H9 (cell line): ENCODE results near the gene CTU1. TPM values are rescaled to one million over a fixed set of nuclear protein-coding genes. Genes with fewer than 3 reads are reported as not detected.

Source experiments
- DNase-seq: peaks from one replicate; pipeline ENCODE4 v3.0.0-alpha.2; 2017
- H2AFZ ChIP-seq: one replicate; pipeline ENCODE4 v1.6.1; 2013; ENCODE audit warnings: mild to moderate bottlenecking, low read length, control low read depth, moderate library complexity
- H2AK5ac ChIP-seq: 2 replicates; pipeline ENCODE4 v1.6.1; 2013; ENCODE audit warnings: low read length, control low read depth, mixed read lengths; ENCODE audit not compliant: insufficient read length
- H2BK120ac ChIP-seq: one replicate; pipeline ENCODE4 v1.6.1; 2013; ENCODE audit warnings: low read depth, mild to moderate bottlenecking, low read length, control low read depth, inconsistent platforms; ENCODE audit not compliant: poor library complexity, severe bottlenecking
- H2BK12ac ChIP-seq: 2 replicates; pipeline ENCODE4 v1.6.1; 2013; ENCODE audit warnings: low read length, control low read depth, mixed read lengths, low read depth; ENCODE audit not compliant: insufficient read length
- H2BK15ac ChIP-seq: 2 replicates; pipeline ENCODE4 v1.6.1; 2013; ENCODE audit warnings: low read depth, low read length, control low read depth
- H2BK20ac ChIP-seq: one replicate; pipeline ENCODE4 v1.6.1; 2013; ENCODE audit warnings: low read depth, mild to moderate bottlenecking, low read length, control low read depth, inconsistent platforms; ENCODE audit not compliant: poor library complexity, severe bottlenecking
- H2BK5ac ChIP-seq: 2 replicates; pipeline ENCODE4 v1.6.1; 2013; ENCODE audit warnings: low read length, control low read depth, mixed read lengths; ENCODE audit not compliant: insufficient read length
- H3K14ac ChIP-seq: 2 replicates; pipeline ENCODE4 v1.6.1; 2013; ENCODE audit warnings: low read length, control low read depth; ENCODE audit not compliant: insufficient read depth
- H3K18ac ChIP-seq: 2 replicates; pipeline ENCODE4 v1.6.1; 2013; ENCODE audit warnings: low read depth, mild to moderate bottlenecking, mixed read lengths, low read length, control low read depth; ENCODE audit not compliant: insufficient read length
- H3K23ac ChIP-seq: 2 replicates; pipeline ENCODE4 v1.6.1; 2013; ENCODE audit warnings: low read length, control low read depth, mixed read lengths, low read depth; ENCODE audit not compliant: insufficient read length
- H3K23me2 ChIP-seq: 2 replicates; pipeline ENCODE4 v1.6.1; 2013; ENCODE audit warnings: low read depth, mild to moderate bottlenecking, mixed read lengths, low read length, control low read depth; ENCODE audit not compliant: insufficient read length, poor library complexity, severe bottlenecking
- H3K27ac ChIP-seq: 2 replicates; pipeline ENCODE4 v1.5.1; 2013; ENCODE audit warnings: low read length, control low read depth, mixed read lengths, low read depth; ENCODE audit not compliant: insufficient read length
- H3K27me3 ChIP-seq: 2 replicates; pipeline ENCODE4 v1.6.1; 2013; ENCODE audit warnings: low read length, control low read depth, inconsistent platforms; ENCODE audit not compliant: insufficient read depth
- H3K4ac ChIP-seq: 2 replicates; pipeline ENCODE4 v1.6.1; 2013; ENCODE audit warnings: low read depth, mild to moderate bottlenecking, control low read depth, inconsistent platforms, low read length, moderate library complexity
- H3K4me1 ChIP-seq: 2 replicates; pipeline ENCODE4 v1.6.1; 2013; ENCODE audit warnings: low read length, control low read depth, inconsistent platforms; ENCODE audit not compliant: insufficient read depth
- H3K4me2 ChIP-seq: 2 replicates; pipeline ENCODE4 v1.6.1; 2013; ENCODE audit warnings: low read length, control low read depth, mixed read lengths; ENCODE audit not compliant: insufficient read length, insufficient read depth
- H3K56ac ChIP-seq: 2 replicates; pipeline ENCODE4 v1.6.1; 2013; ENCODE audit warnings: low read depth, mild to moderate bottlenecking, mixed read lengths, low read length, control low read depth; ENCODE audit not compliant: insufficient read length
- H3K79me1 ChIP-seq: 2 replicates; pipeline ENCODE4 v1.6.1; 2013; ENCODE audit warnings: low read depth, mild to moderate bottlenecking, moderate library complexity, low read length, control low read depth, inconsistent platforms; ENCODE audit not compliant: insufficient read depth, poor library complexity, severe bottlenecking
- H3K79me2 ChIP-seq: 2 replicates; pipeline ENCODE4 v1.6.1; 2013; ENCODE audit warnings: low read length, control low read depth, inconsistent platforms; ENCODE audit not compliant: insufficient read depth
- H3K9ac ChIP-seq: 2 replicates; pipeline ENCODE4 v1.6.1; 2013; ENCODE audit warnings: low read length, control low read depth, mixed read lengths; ENCODE audit not compliant: insufficient read length; ENCODE audit errors: extremely low read depth
- H3K9me3 ChIP-seq: one replicate; pipeline ENCODE4 v1.6.1; 2013; ENCODE audit warnings: low read depth, low read length, inconsistent platforms; ENCODE audit not compliant: control insufficient read depth
- H3T11ph ChIP-seq: one replicate; pipeline ENCODE4 v1.6.1; 2013; ENCODE audit warnings: mild to moderate bottlenecking, low read length, control low read depth, inconsistent platforms
- H4K20me1 ChIP-seq: one replicate; pipeline ENCODE4 v1.6.1; 2013; ENCODE audit not compliant: control insufficient read depth, insufficient read length, insufficient read depth
- H4K5ac ChIP-seq: 2 replicates; pipeline ENCODE4 v1.6.1; 2013; ENCODE audit warnings: low read depth, mild to moderate bottlenecking, mixed read lengths, low read length, control low read depth; ENCODE audit not compliant: insufficient read length
- H4K8ac ChIP-seq: replicated peaks from 2 replicates; pipeline ENCODE4 v1.6.1; 2013; ENCODE audit warnings: low read length, control low read depth, mixed read lengths, low read depth; ENCODE audit not compliant: insufficient read length
- H4K91ac ChIP-seq: 2 replicates; pipeline ENCODE4 v1.6.1; 2013; ENCODE audit warnings: low read depth, mild to moderate bottlenecking, moderate library complexity, mixed read lengths, low read length, control low read depth; ENCODE audit not compliant: insufficient read length
- H3K27ac Mint-ChIP-seq, 3 experiments: 2 replicates in 2 of 3; 3 replicates in 1 of 3; pipeline ENCODE4 v1.8.0; 2020 to 2021; ENCODE audit warnings: mixed read lengths in 3 of 3, mild to moderate bottlenecking in 1 of 3, moderate library complexity in 1 of 3
- H3K27me3 Mint-ChIP-seq: 2 replicates; pipeline ENCODE4 v1.8.0; 2021; ENCODE audit warnings: low read depth, mild to moderate bottlenecking, moderate library complexity, mixed read lengths
- H3K36me3 Mint-ChIP-seq, 3 experiments: 2 replicates in 2 of 3; 3 replicates in 1 of 3; pipeline ENCODE4 v1.8.0; 2020 to 2021; ENCODE audit warnings: low read depth in 3 of 3, mixed read lengths in 3 of 3; ENCODE audit not compliant: insufficient read depth in 1 of 3
- H3K4me1 Mint-ChIP-seq, 2 experiments: 2 replicates each; pipeline ENCODE4 v1.8.0; 2020; ENCODE audit warnings: mixed read lengths in 2 of 2
- H3K4me3 Mint-ChIP-seq, 2 experiments: 2 replicates in 1 of 2; 3 replicates in 1 of 2; pipeline ENCODE4 v1.8.0; 2020 to 2021; ENCODE audit warnings: mild to moderate bottlenecking in 2 of 2, mixed read lengths in 2 of 2, moderate library complexity in 1 of 2
- H3K9me3 Mint-ChIP-seq, 2 experiments: 2 replicates in 1 of 2; 3 replicates in 1 of 2; pipeline ENCODE4 v1.8.0; 2020; ENCODE audit warnings: mild to moderate bottlenecking in 2 of 2, mixed read lengths in 2 of 2, moderate library complexity in 1 of 2
- WGBS: extraction: QIAGEN DNeasy Blood & Tissue Kit; methylation state at CpG from one replicate; pipeline ENCODE4 v1.1.7; 2013; ENCODE audit warnings: missing lambda C conversion rate, low lambda C conversion rate, mixed read lengths; ENCODE audit not compliant: insufficient read length; ENCODE audit errors: extremely low coverage; 5-methylcytosine and 5-hydroxymethylcytosine counted together
- total RNA-seq: library from RNA; stranded (reverse); gene quantifications from 2 replicates; pipeline ENCODE4 v1.2.1, GENCODE V29; 2021
- TF ChIP-seq, protein P1 (sequence below): fragments of 200-600 bp; sonication (generic); conservative IDR thresholded peaks from 3 replicates; pipeline ENCODE4 v1.8.0; 2021; ENCODE audit warnings: antibody characterized with exemption, mild to moderate bottlenecking

Gene CTU1
- total RNA-seq, 1 experiment from 2014 or later: 8.8 TPM

GRCh38 chr19:51063664-51064063 lies 44.5 kb downstream of the CTU1 start:
- DNase-seq: peak; percentile 23
- Histone ChIP-seq H2BK12ac (no peak overlapping the region), H4K5ac (no peak overlapping the region), H3K14ac (no peak overlapping the region), H3T11ph (no peak overlapping the region), H3K27me3 (no peaks in the 10 kb centered on the region), H2BK20ac (no peak overlapping the region), H3K56ac (no peak overlapping the region), H3K23ac (no peak overlapping the region), H3K79me1 (no peaks in the 10 kb centered on the region), H2BK5ac (no peak overlapping the region), H4K91ac (no peak overlapping the region), H3K9ac (no peak overlapping the region), H3K4ac (no peak overlapping the region), H3K27ac (no peak overlapping the region), H4K20me1 (no peaks in the 10 kb centered on the region), H4K8ac (no peak overlapping the region), H2BK120ac (no peak overlapping the region), H3K9me3 (no peaks in the 10 kb centered on the region), H3K4me1 (no peaks in the 10 kb centered on the region; the same call in 1 of the 2 replicates), H2AK5ac (no peak overlapping the region), H3K23me2 (peaks cover 5% of the 10 kb centered on the region), H3K18ac (no peak overlapping the region), H2AFZ (no peak overlapping the region), H3K79me2 (no peaks in the 10 kb centered on the region), H3K4me2 (no peak overlapping the region), H2BK15ac (no peak overlapping the region)
- H3K4me1 Mint-ChIP-seq: peaks cover 10 to 13% of the 10 kb centered on the region in 2 experiments
- H3K4me3 Mint-ChIP-seq: peak overlapping the region in 1 of 2 experiments; percentile 43; a peak in 3 of 5 replicates
- no peak overlapping the region for H3K27ac Mint-ChIP-seq
- H3K27me3 Mint-ChIP-seq: peaks cover 9% of the 10 kb centered on the region
- TF ChIP-seq, protein P1, sequence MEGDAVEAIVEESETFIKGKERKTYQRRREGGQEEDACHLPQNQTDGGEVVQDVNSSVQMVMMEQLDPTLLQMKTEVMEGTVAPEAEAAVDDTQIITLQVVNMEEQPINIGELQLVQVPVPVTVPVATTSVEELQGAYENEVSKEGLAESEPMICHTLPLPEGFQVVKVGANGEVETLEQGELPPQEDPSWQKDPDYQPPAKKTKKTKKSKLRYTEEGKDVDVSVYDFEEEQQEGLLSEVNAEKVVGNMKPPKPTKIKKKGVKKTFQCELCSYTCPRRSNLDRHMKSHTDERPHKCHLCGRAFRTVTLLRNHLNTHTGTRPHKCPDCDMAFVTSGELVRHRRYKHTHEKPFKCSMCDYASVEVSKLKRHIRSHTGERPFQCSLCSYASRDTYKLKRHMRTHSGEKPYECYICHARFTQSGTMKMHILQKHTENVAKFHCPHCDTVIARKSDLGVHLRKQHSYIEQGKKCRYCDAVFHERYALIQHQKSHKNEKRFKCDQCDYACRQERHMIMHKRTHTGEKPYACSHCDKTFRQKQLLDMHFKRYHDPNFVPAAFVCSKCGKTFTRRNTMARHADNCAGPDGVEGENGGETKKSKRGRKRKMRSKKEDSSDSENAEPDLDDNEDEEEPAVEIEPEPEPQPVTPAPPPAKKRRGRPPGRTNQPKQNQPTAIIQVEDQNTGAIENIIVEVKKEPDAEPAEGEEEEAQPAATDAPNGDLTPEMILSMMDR: no peak
- no peaks in the 10 kb centered on the region; a peak in 3 of 5 replicates for H3K9me3 Mint-ChIP-seq
- WGBS: no CpG with 5 or more reads among the region's 7 CpGs
- H3K36me3 Mint-ChIP-seq: peaks cover 0 to 3% (median 0%) of the 10 kb centered on the region in 3 experiments; a peak in 2 of 7 replicates
